Measurements from ENCODE around the gene ART1.
A peak's percentile ranks its signal among the peaks of the same experiment; 100 is the strongest.
"Not testable (repeated sequence)": the region's sequence is repeated elsewhere in the genome, so short reads cannot be mapped to it uniquely, and the experiment has no call there.

ART1 gene

GRCh38 chr11:3644817-3645235, at the start of gene ART1:
ART1 (plus strand) TSS chr11:3645128; CDS start chr11:3659214, 14,086 bp downstream.
- DNase-seq: no peak

GRCh38 chr11:3597743-3598142, 47.2 kb upstream of the ART1 start:
- DNase-seq: not testable (repeated sequence)

GRCh38 chr11:3600201-3600600, 44.7 kb upstream of the ART1 start:
- not testable (repeated sequence) for DNase-seq

GRCh38 chr11:3604167-3604566, 40.8 kb upstream of the ART1 start:
- DNase-seq: no peak

- no peak for DNase-seq
These were observed 39.7 kb upstream of the ART1 start for GRCh38 chr11:3605283-3605662.

GRCh38 chr11:3605771-3606203, 39.1 kb upstream of the ART1 start:
- DNase-seq: no peak

- DNase-seq: peak; percentile 46
These were observed 35.3 kb upstream of the ART1 start for GRCh38 chr11:3609416-3610265.

GRCh38 chr11:3610846-3611245, 34.1 kb upstream of the ART1 start:
- DNase-seq: no peak

- DNase-seq: no peak
These were observed 32.8 kb upstream of the ART1 start for GRCh38 chr11:3611976-3612678.

GRCh38 chr11:3613998-3614741, 30.8 kb upstream of the ART1 start:
- DNase-seq: no peak

GRCh38 chr11:3614742-3615171, 30.2 kb upstream of the ART1 start:
- no peak for DNase-seq

- no peak for DNase-seq
These were observed 28.9 kb upstream of the ART1 start for GRCh38 chr11:3615998-3616397.

GRCh38 chr11:3616721-3617460, 28.0 kb upstream of the ART1 start:
- DNase-seq: no peak

GRCh38 chr11:3617990-3618389, 26.9 kb upstream of the ART1 start:
- no peak for DNase-seq

GRCh38 chr11:3622521-3622920, 22.4 kb upstream of the ART1 start:
- no peak for DNase-seq

GRCh38 chr11:3623121-3623520, 21.8 kb upstream of the ART1 start:
- no peak for DNase-seq

GRCh38 chr11:3623767-3624458, 21.0 kb upstream of the ART1 start:
- peak; percentile 44 for DNase-seq

GRCh38 chr11:3626250-3626960, 18.5 kb upstream of the ART1 start:
- DNase-seq: no peak

GRCh38 chr11:3627291-3627690, 17.6 kb upstream of the ART1 start:
- DNase-seq: no peak

- DNase-seq: no peak
These were observed 13.6 kb upstream of the ART1 start for GRCh38 chr11:3631331-3631730.

GRCh38 chr11:3632070-3632660, 12.8 kb upstream of the ART1 start:
- DNase-seq: no peak

Data from NCI-H526 treated with DMSO at 0.1 percent for 48 hours (cell line).